SK-N-SH (cell line): Measurements from ENCODE around the gene TNFRSF4.

Experiments used
- CHD2 ChIP-seq: fragments of 150-350 bp; IDR thresholded peaks from 2 replicates; pipeline ENCODE4 v1.6.1; 2018; ENCODE audit warnings: low read length; ENCODE audit not compliant: partially characterized antibody
- EP300 ChIP-seq, 2 experiments: IDR thresholded peaks; 2 replicates each; pipeline versions ENCODE4 v1.4.0 to v1.6.1; 2012; ENCODE audit warnings: borderline replicate concordance in 1 of 2, low read depth in 1 of 2, low read length in 1 of 2
- EZH2phosphoT487 ChIP-seq: fragments of 200-600 bp; sonication (generic); IDR thresholded peaks from 2 replicates; pipeline ENCODE4 v1.6.1; 2017; ENCODE audit warnings: low read depth, mixed run types, mild to moderate bottlenecking, antibody characterized with exemption, moderate library complexity, borderline replicate concordance
- FOXM1 ChIP-seq: IDR thresholded peaks from 2 replicates; pipeline ENCODE4 v1.4.0; 2012; ENCODE audit warnings: low read depth, mild to moderate bottlenecking
- GATA2 ChIP-seq: sonication (generic); formaldehyde crosslinking; IDR thresholded peaks from 2 replicates; pipeline ENCODE4 v1.5.0; 2020; ENCODE audit warnings: mild to moderate bottlenecking, missing genetic modification reagents
- MXI1 ChIP-seq: IDR thresholded peaks from 2 replicates; pipeline ENCODE4 v1.6.1; 2012; ENCODE audit warnings: mild to moderate bottlenecking, low read depth, low read length, improper control_type of control experiment
- TF ChIP-seq, protein P1 (sequence below): fragments of 200-600 bp; sonication (generic); IDR thresholded peaks from 2 replicates; pipeline ENCODE4 v1.6.1; 2017; ENCODE audit warnings: antibody characterized with exemption, mild to moderate bottlenecking, moderate library complexity

DNA sequence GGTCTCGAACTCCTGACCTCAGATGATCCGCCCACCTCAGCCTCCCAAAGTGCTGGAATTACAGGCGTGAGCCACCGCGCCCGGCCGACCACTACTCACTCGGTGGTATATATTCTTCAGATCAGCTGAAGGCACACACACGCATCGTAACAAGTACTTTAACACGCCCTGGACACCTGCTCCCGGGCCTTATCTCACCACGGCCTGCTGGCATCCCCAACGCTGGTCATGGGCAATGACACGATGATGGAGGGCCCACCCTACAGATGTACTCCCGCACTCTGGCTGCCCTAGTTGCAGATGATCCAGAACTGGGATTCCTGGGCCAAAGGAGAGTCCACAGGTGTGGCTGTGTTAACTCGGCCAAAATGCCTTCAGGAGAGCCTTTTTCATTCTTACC, 48.1 kb upstream of the TNFRSF4 start:
- no peak for TF ChIP-seq EP300 (IDR thresholded peaks at IDR 0.05; ENCODE audit: borderline replicate concordance in 1 of 2, low read depth in 1 of 2, low read length in 1 of 2)
- TF ChIP-seq, protein P1, sequence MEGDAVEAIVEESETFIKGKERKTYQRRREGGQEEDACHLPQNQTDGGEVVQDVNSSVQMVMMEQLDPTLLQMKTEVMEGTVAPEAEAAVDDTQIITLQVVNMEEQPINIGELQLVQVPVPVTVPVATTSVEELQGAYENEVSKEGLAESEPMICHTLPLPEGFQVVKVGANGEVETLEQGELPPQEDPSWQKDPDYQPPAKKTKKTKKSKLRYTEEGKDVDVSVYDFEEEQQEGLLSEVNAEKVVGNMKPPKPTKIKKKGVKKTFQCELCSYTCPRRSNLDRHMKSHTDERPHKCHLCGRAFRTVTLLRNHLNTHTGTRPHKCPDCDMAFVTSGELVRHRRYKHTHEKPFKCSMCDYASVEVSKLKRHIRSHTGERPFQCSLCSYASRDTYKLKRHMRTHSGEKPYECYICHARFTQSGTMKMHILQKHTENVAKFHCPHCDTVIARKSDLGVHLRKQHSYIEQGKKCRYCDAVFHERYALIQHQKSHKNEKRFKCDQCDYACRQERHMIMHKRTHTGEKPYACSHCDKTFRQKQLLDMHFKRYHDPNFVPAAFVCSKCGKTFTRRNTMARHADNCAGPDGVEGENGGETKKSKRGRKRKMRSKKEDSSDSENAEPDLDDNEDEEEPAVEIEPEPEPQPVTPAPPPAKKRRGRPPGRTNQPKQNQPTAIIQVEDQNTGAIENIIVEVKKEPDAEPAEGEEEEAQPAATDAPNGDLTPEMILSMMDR: no peak
- no peak for TF ChIP-seq GATA2 (CRISPR knock-in tag)
- TF ChIP-seq MXI1: no peak
- TF ChIP-seq EZH2phosphoT487: no peak
- no peak for TF ChIP-seq FOXM1
- TF ChIP-seq CHD2: no peak
